Psoas muscle (tissue), 8 donors: ENCODE measurements around the gene TNFRSF25. TPM values are rescaled to one million over a fixed set of nuclear protein-coding genes. Genes with fewer than 3 reads are reported as not detected.
A peak's percentile ranks its signal among the peaks of the same experiment; 100 is the strongest.

Source experiments
- ATAC-seq, 4 donors: fragments of 200-7000 bp; cut with Tn5 transposase; one replicate each; pipeline ENCODE4 v1.9.1; 2020; ENCODE audit warnings: moderate library complexity in 3 of 4, mild to moderate bottlenecking in 2 of 4
- DNase-seq, 2 donors: peaks; one replicate each; pipeline ENCODE4 v3.0.0-alpha.2; 2020
- H3K27ac ChIP-seq: fragments of 200-600 bp; one replicate; pipeline ENCODE4 v1.8.0; 2022
- H3K27me3 ChIP-seq, 3 donors: fragments of 200-600 bp in 1 of 3; one replicate each; pipeline versions ENCODE4 v1.6.1 to v1.8.0; 2013 to 2022; ENCODE audit warnings: low read length in 2 of 3, mild to moderate bottlenecking in 2 of 3, moderate library complexity in 1 of 3; ENCODE audit not compliant: insufficient read depth in 3 of 3
- H3K36me3 ChIP-seq, 2 donors: fragments of 200-600 bp in 1 of 2; one replicate each; pipeline versions ENCODE4 v1.6.1 to v1.8.0; 2013 to 2022; ENCODE audit warnings: low read depth in 1 of 2, mild to moderate bottlenecking in 1 of 2, moderate library complexity in 1 of 2; ENCODE audit not compliant: insufficient read depth in 1 of 2
- H3K4me1 ChIP-seq: fragments of 200-600 bp; one replicate; pipeline ENCODE4 v1.8.0; 2022
- H3K4me3 ChIP-seq: fragments of 200-600 bp; one replicate; pipeline ENCODE4 v1.8.0; 2022; ENCODE audit warnings: mild to moderate bottlenecking
- H3K9me3 ChIP-seq: fragments of 200-600 bp; one replicate; pipeline ENCODE4 v1.8.0; 2022
- WGBS, 3 donors: extraction: QIAGEN DNeasy Blood & Tissue Kit; methylation state at CpG; one replicate each; pipeline versions ENCODE4 v1.1.6 to v1.1.7; 2013; 5-methylcytosine and 5-hydroxymethylcytosine counted together
- intact Hi-C, 2 donors: fragments of 100-400 bp; cut with DNase I; formaldehyde crosslinking; loops; one replicate each; pipeline versions ENCODE4 v1.11.0 to v1.14.2; 2022
- polyA plus RNA-seq, 3 donors: library from polyadenylated mRNA; stranded (reverse); fragments of 200-250 nt; gene quantifications; one replicate each; pipeline ENCODE4 v1.2.3, GENCODE V29; 2013
- total RNA-seq, 4 donors: library from RNA; stranded (reverse); fragmentation: NEBNext Ultra II Directional in 2 of 4; extraction: Animal tissue kit (Norgen Biotek cat#: 25700) in 2 of 4; gene quantifications; one replicate each; pipeline versions ENCODE4 v1.2.1 to v1.2.4, GENCODE V29; 2021 to 2023
- TF ChIP-seq, protein P1 (sequence below): fragments of 200-600 bp; IDR thresholded peaks from one replicate; pipeline ENCODE4 v1.8.0; 2022; ENCODE audit warnings: antibody characterized with exemption
- donor health status: healthy with polysubstance abuse.
- donor health status: DM: no; HTN: no; CAD: no; lungs with moderate emphysema.
- donor health status: Bipolar disorder and iron deficiency.
- donor health status: healthy.
- donor health status: DM: yes; HTN: yes; CAD: no.
- donor health status: DM: no; HTN: no; CAD: no.
- donor health status: DM: no; HTN: no; CAD: no.
- donor health status: DM: yes; HTN: yes; CAD: no.

TNFRSF25 gene
- total and polyA plus RNA-seq, 7 donors, result 1.5 to 2.7 (median 1.9) TPM

DNA sequence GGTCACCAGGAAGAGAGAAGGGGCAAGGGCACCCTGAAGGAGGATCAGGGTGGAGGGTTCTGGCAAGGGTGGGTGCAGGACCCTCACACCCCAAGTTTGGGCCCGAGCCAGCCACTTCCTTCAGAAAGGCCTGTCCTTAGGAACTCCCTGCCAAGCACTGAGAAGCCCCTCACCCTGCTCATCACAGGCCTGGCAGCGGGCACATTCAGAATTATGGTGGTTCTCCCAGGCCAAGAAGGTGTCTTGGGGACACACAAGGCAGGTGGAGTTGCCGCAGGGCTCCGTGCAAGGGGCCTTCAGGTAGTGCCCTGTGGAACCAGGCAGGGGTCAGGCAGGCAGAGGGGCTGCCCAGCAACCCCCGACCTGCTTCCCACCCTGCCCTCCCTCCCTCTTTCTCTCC is 1.1 kb downstream of the TNFRSF25 start:
- intact Hi-C loops, result no loop called here
- Histone ChIP-seq H3K9me3 (no peaks in the 10 kb centered on the region), H3K36me3 (no peaks in the 10 kb centered on the region), H3K27ac (no peak overlapping the region), H3K27me3 (peaks cover 0 to 45% (median 7%) of the 10 kb centered on the region in 3 donors), H3K4me1 (no peaks in the 10 kb centered on the region), H3K4me3 (no peak overlapping the region)
- ATAC-seq, result no peak
- TF ChIP-seq, protein P1, sequence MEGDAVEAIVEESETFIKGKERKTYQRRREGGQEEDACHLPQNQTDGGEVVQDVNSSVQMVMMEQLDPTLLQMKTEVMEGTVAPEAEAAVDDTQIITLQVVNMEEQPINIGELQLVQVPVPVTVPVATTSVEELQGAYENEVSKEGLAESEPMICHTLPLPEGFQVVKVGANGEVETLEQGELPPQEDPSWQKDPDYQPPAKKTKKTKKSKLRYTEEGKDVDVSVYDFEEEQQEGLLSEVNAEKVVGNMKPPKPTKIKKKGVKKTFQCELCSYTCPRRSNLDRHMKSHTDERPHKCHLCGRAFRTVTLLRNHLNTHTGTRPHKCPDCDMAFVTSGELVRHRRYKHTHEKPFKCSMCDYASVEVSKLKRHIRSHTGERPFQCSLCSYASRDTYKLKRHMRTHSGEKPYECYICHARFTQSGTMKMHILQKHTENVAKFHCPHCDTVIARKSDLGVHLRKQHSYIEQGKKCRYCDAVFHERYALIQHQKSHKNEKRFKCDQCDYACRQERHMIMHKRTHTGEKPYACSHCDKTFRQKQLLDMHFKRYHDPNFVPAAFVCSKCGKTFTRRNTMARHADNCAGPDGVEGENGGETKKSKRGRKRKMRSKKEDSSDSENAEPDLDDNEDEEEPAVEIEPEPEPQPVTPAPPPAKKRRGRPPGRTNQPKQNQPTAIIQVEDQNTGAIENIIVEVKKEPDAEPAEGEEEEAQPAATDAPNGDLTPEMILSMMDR, result no peak
- no peak for DNase-seq
- 87 to 92% (median 91%) methylated on average over 5 of the region's 5 CpGs for WGBS, 3 donors

DNA sequence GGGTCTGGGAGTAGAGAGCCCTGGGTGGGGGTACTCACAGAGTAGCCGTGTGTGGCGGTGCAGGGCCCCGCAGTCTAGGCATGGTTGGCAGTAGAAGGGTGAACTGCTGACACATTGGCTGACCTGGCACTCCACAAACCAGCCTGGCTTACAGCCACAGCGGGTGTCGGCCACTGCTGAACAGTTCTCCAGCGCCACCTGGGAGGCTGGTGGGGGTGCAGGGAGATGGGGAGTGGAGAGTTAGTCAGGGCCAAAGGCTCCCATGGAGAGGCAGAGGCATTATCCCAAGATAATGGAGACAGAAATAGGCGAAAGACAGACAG is 1.5 kb downstream of the TNFRSF25 start:
- no peaks in the 10 kb centered on the region for H3K9me3 ChIP-seq
- WGBS, 3 donors, result 68 to 81% (median 81%) methylated on average over 7 of the region's 7 CpGs
- intact Hi-C loops, result no loop called here
- ATAC-seq (peak in 3 of 4 donors; percentile 32 to 48 (median 46)), DNase-seq (no peak)
- H3K27me3 ChIP-seq, result peaks cover 0 to 49% (median 11%) of the 10 kb centered on the region in 3 donors
- no peaks in the 10 kb centered on the region for H3K4me1 ChIP-seq
- H3K4me3 ChIP-seq, result no peak overlapping the region
- TF ChIP-seq, protein P1, result no peak
- no peaks in the 10 kb centered on the region for H3K36me3 ChIP-seq
- no peak overlapping the region for H3K27ac ChIP-seq

GRCh38 chr1:6463120-6463412 is 2.9 kb downstream of the TNFRSF25 start:
- no peaks in the 10 kb centered on the region for H3K36me3 ChIP-seq

GRCh38 chr1:6462412-6463119 is 3.4 kb downstream of the TNFRSF25 start:
- no peaks in the 10 kb centered on the region for H3K9me3 ChIP-seq
- ATAC-seq (no peak), DNase-seq (no peak)
- 83 to 86% (median 84%) methylated on average over 13 of the region's 13 CpGs for WGBS, 3 donors
- H3K4me1 ChIP-seq, result no peaks in the 10 kb centered on the region
- no peak overlapping the region for H3K27ac ChIP-seq
- intact Hi-C loops, result no loop called here
- no peak overlapping the region for H3K4me3 ChIP-seq
- H3K36me3 ChIP-seq, result no peaks in the 10 kb centered on the region
- peaks cover 0 to 52% (median 12%) of the 10 kb centered on the region in 3 donors for H3K27me3 ChIP-seq
- TF ChIP-seq, protein P1, result no peak

More at GRCh38 chr1:6463120-6463412, 2.9 kb downstream of the TNFRSF25 start:
- 74 to 83% (median 77%) methylated on average over 1 of the region's 1 CpG for WGBS, 3 donors
- Histone ChIP-seq H3K27me3 (peaks cover 0 to 52% (median 12%) of the 10 kb centered on the region in 3 donors), H3K4me3 (no peak overlapping the region), H3K9me3 (no peaks in the 10 kb centered on the region), H3K27ac (no peak overlapping the region), H3K4me1 (no peaks in the 10 kb centered on the region)
- DNase-seq (no peak), ATAC-seq (no peak)
- TF ChIP-seq, protein P1, result no peak
- intact Hi-C loops, result no loop called here
